KOPT-K1 (cell line): Measurements from ENCODE around the gene CPNE5.
"Not testable (repeated sequence)": the region's sequence is repeated elsewhere in the genome, so short reads cannot be mapped to it uniquely, and the experiment has no call there.

Source experiments
- H3K27ac ChIP-seq: fragments of 200-600 bp; sonication (generic); 2 replicates; pipeline ENCODE4 v1.5.1; 2016; ENCODE audit warnings: antibody characterized with exemption, mild to moderate bottlenecking, low read depth, low read length; ENCODE audit not compliant: poor library complexity, severe bottlenecking
- H3K36me3 ChIP-seq: fragments of 200-600 bp; sonication (generic); 2 replicates; pipeline ENCODE4 v1.5.1; 2017; ENCODE audit warnings: antibody characterized with exemption, mild to moderate bottlenecking, low read length, moderate library complexity; ENCODE audit not compliant: insufficient read depth
- H3K9me3 ChIP-seq: fragments of 200-600 bp; sonication (generic); 2 replicates; pipeline ENCODE4 v1.5.1; 2017; ENCODE audit warnings: antibody characterized with exemption, low read length, mild to moderate bottlenecking; ENCODE audit not compliant: insufficient read depth, poor library complexity, severe bottlenecking

Gene CPNE5

GRCh38 chr6:36720251-36721141 lies 118.7 kb downstream of the CPNE5 start:
- no peaks in the 10 kb centered on the region for H3K36me3 ChIP-seq
- H3K9me3 ChIP-seq, result no peaks in the 10 kb centered on the region
- H3K27ac ChIP-seq, result no peak overlapping the region

- H3K36me3 ChIP-seq, result no peaks in the 10 kb centered on the region
- no peak overlapping the region for H3K27ac ChIP-seq
- H3K9me3 ChIP-seq, result no peaks in the 10 kb centered on the region
These were observed 120.1 kb downstream of the CPNE5 start for GRCh38 chr6:36719126-36719525.

GRCh38 chr6:36718560-36718959 lies 120.7 kb downstream of the CPNE5 start:
- Histone ChIP-seq H3K36me3 (no peaks in the 10 kb centered on the region), H3K9me3 (no peaks in the 10 kb centered on the region), H3K27ac (no peak overlapping the region)

- no peaks in the 10 kb centered on the region for H3K36me3 ChIP-seq
- no peaks in the 10 kb centered on the region for H3K9me3 ChIP-seq
- no peak overlapping the region for H3K27ac ChIP-seq
These were observed 121.2 kb downstream of the CPNE5 start for GRCh38 chr6:36717871-36718540.

GRCh38 chr6:36717231-36717825 lies 121.9 kb downstream of the CPNE5 start:
- Histone ChIP-seq H3K27ac (no peak overlapping the region), H3K9me3 (no peaks in the 10 kb centered on the region), H3K36me3 (no peaks in the 10 kb centered on the region)

- H3K36me3 ChIP-seq, result no peaks in the 10 kb centered on the region
- no peaks in the 10 kb centered on the region for H3K9me3 ChIP-seq
- no peak overlapping the region for H3K27ac ChIP-seq
These were observed 122.7 kb downstream of the CPNE5 start for GRCh38 chr6:36716476-36717093.

GRCh38 chr6:36715469-36715868 lies 123.8 kb downstream of the CPNE5 start:
- Histone ChIP-seq H3K36me3 (no peaks in the 10 kb centered on the region), H3K27ac (no peak overlapping the region), H3K9me3 (no peaks in the 10 kb centered on the region)

- Histone ChIP-seq H3K27ac (no peak overlapping the region), H3K9me3 (no peaks in the 10 kb centered on the region), H3K36me3 (no peaks in the 10 kb centered on the region)
These were observed 124.7 kb downstream of the CPNE5 start for GRCh38 chr6:36714511-36714910.

- Histone ChIP-seq H3K36me3 (no peaks in the 10 kb centered on the region), H3K27ac (no peak overlapping the region), H3K9me3 (no peaks in the 10 kb centered on the region)
These were observed 125.4 kb downstream of the CPNE5 start for GRCh38 chr6:36713846-36714245.

- no peaks in the 10 kb centered on the region for H3K9me3 ChIP-seq
- no peaks in the 10 kb centered on the region for H3K36me3 ChIP-seq
- H3K27ac ChIP-seq, result no peak overlapping the region
These were observed 126.4 kb downstream of the CPNE5 start for GRCh38 chr6:36712816-36713215.

GRCh38 chr6:36706339-36706738 lies 132.9 kb downstream of the CPNE5 start:
- Histone ChIP-seq H3K36me3 (no peaks in the 10 kb centered on the region), H3K9me3 (no peaks in the 10 kb centered on the region)

GRCh38 chr6:36704961-36705577 lies 134.2 kb downstream of the CPNE5 start:
- H3K27ac ChIP-seq, H3K9me3 ChIP-seq, H3K36me3 ChIP-seq: not testable (repeated sequence)

More at GRCh38 chr6:36706339-36706738, 132.9 kb downstream of the CPNE5 start:
- no peak overlapping the region for H3K27ac ChIP-seq

GRCh38 chr6:36703982-36704381 lies 135.3 kb downstream of the CPNE5 start:
- Histone ChIP-seq H3K9me3 (no peaks in the 10 kb centered on the region), H3K36me3 (no peaks in the 10 kb centered on the region)

GRCh38 chr6:36703081-36703606 lies 136.1 kb downstream of the CPNE5 start:
- Histone ChIP-seq H3K36me3 (no peaks in the 10 kb centered on the region), H3K27ac (no peak overlapping the region), H3K9me3 (no peaks in the 10 kb centered on the region)

More at GRCh38 chr6:36703982-36704381, 135.3 kb downstream of the CPNE5 start:
- H3K27ac ChIP-seq, result no peak overlapping the region
